ENCODE results near the gene ASCC2. TPM values are rescaled to one million over a fixed set of nuclear protein-coding genes. Genes with fewer than 3 reads are reported as not detected.
A peak's percentile ranks its signal among the peaks of the same experiment; 100 is the strongest.
"Not testable (repeated sequence)": the region's sequence is repeated elsewhere in the genome, so short reads cannot be mapped to it uniquely, and the experiment has no call there.

Gene ASCC2
- total and polyA plus RNA-seq, 2 experiments from 2014 or later: 30.5 to 31.3 TPM

DNA sequence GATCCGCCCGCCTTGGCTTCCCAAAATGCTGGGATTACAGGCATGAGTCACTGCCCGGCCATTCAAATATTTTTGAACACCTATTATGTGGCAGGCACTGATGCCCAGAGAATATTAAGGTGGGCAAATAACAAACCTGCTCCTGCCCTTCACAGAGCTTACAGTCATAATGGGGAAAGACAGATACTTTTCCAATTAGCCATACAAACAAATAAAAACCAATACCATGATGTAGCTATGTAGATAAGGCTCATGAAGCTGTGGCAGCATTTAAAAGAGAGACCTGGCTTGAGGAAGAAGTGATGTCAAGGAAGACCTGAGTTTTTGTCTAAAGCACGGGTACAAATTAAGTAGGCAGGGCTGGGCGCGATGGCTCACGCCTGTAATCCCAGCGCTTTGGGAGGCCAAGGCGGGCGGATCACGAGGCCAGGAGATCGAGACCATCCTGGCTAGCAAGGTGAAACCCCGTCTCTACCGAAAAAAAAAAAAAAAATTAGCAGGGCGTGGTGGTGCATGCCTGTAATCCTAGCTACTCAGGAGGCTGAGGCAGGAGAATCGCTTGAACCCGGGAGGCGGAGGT is 1.2 kb downstream of the ASCC2 start:
- not testable (repeated sequence) for H3K36me3 ChIP-seq (ENCODE audit: insufficient read depth); H3K36me3 Mint-ChIP-seq (ENCODE audit: low read depth); H3K9me3 Mint-ChIP-seq; DNase-seq (ENCODE audit: low spot score); H3K27me3 ChIP-seq (ENCODE audit: insufficient read depth); H3K4me1 Mint-ChIP-seq; H3K27ac Mint-ChIP-seq; H3K9me2 ChIP-seq (ENCODE audit: insufficient read depth); H4K20me1 ChIP-seq (replicated peaks; ENCODE audit: insufficient read depth); H3K27me3 Mint-ChIP-seq (ENCODE audit: insufficient read depth, low read depth, poor library complexity); H2AFZ ChIP-seq; H3K4me2 ChIP-seq; ATAC-seq; H3F3A ChIP-seq (replicated peaks; ENCODE audit: low read depth); H3K27ac ChIP-seq (ENCODE audit: low read depth); H3K4me1 ChIP-seq (ENCODE audit: insufficient read depth)
- peak overlapping the region; percentile 92 for H3K4me3 Mint-ChIP-seq
- peaks cover 14% of the 10 kb centered on the region for H3K79me2 ChIP-seq (replicated peaks; ENCODE audit: insufficient read depth)
- peak overlapping the region; percentile 93; the same call in 1 of the 2 replicates for H3K4me3 ChIP-seq

- Histone ChIP-seq H3K4me2 (no peak overlapping the region), H2AFZ (no peak overlapping the region), H3K4me3 (no peak overlapping the region), H3K36me3 (ENCODE audit: insufficient read depth) (no peaks in the 10 kb centered on the region), H4K20me1 (replicated peaks; ENCODE audit: insufficient read depth) (no peaks in the 10 kb centered on the region; the same call in 1 of the 2 replicates), H3K9me2 (ENCODE audit: insufficient read depth) (no peaks in the 10 kb centered on the region), H3K27ac (ENCODE audit: low read depth) (no peak overlapping the region), H3F3A (replicated peaks; ENCODE audit: low read depth) (0 out of 2 replicates have a peak, but pooled peaks cover 3% of the 10 kb centered on the region), H3K27me3 (ENCODE audit: insufficient read depth) (no peaks in the 10 kb centered on the region), H3K4me1 (ENCODE audit: insufficient read depth) (peaks cover 3% of the 10 kb centered on the region; the same call in 1 of the 2 replicates), H3K79me2 (replicated peaks; ENCODE audit: insufficient read depth) (peaks cover 14% of the 10 kb centered on the region)
- Mint-ChIP-seq H3K36me3 (ENCODE audit: low read depth) (peaks cover 5% of the 10 kb centered on the region), H3K9me3 (no peaks in the 10 kb centered on the region; the same call in 2 of the 3 replicates), H3K27me3 (ENCODE audit: insufficient read depth, low read depth, poor library complexity) (peaks cover 2% of the 10 kb centered on the region), H3K27ac (no peak overlapping the region), H3K4me1 (peaks cover 9% of the 10 kb centered on the region; the same call in 2 of the 3 replicates), H3K4me3 (no peak overlapping the region)
- TF ChIP-seq POLR2AphosphoS5 (IDR thresholded peaks at IDR 0.05; ENCODE audit: low read depth): no peak
- TF ChIP-seq EZH2 (IDR thresholded peaks at IDR 0.05; ENCODE audit: low read depth, unreplicated experiment): no peak
- ATAC-seq: no peak
- DNase-seq (ENCODE audit: low spot score): no peak
These were observed 4.0 kb downstream of the ASCC2 start for GRCh38 chr22:29834046-29834445.

GRCh38 chr22:29833392-29833965 is 4.6 kb downstream of the ASCC2 start:
- peaks cover 3% of the 10 kb centered on the region; the same call in 1 of the 2 replicates for H4K20me1 ChIP-seq (replicated peaks; ENCODE audit: insufficient read depth)
- H3K79me2 ChIP-seq (replicated peaks; ENCODE audit: insufficient read depth): peaks cover 14% of the 10 kb centered on the region
- H3K4me1 ChIP-seq (ENCODE audit: insufficient read depth): peaks cover 3% of the 10 kb centered on the region; the same call in 1 of the 2 replicates
- no peak overlapping the region for H3K4me2 ChIP-seq
- Mint-ChIP-seq H3K36me3 (ENCODE audit: low read depth) (peaks cover 5% of the 10 kb centered on the region), H3K9me3 (no peaks in the 10 kb centered on the region; the same call in 2 of the 3 replicates), H3K27me3 (ENCODE audit: insufficient read depth, low read depth, poor library complexity) (peaks cover 2% of the 10 kb centered on the region), H3K4me3 (no peak overlapping the region), H3K4me1 (peaks cover 6% of the 10 kb centered on the region; the same call in 2 of the 3 replicates), H3K27ac (no peak overlapping the region)
- 0 out of 2 replicates have a peak, but pooled peaks cover 3% of the 10 kb centered on the region for H3F3A ChIP-seq (replicated peaks; ENCODE audit: low read depth)
- H3K27ac ChIP-seq (ENCODE audit: low read depth): no peak overlapping the region
- H3K9me2 ChIP-seq (ENCODE audit: insufficient read depth): no peaks in the 10 kb centered on the region
- H3K27me3 ChIP-seq (ENCODE audit: insufficient read depth): no peaks in the 10 kb centered on the region
- no peaks in the 10 kb centered on the region for H3K36me3 ChIP-seq (ENCODE audit: insufficient read depth)
- ATAC-seq: no peak
- H3K4me3 ChIP-seq: no peak overlapping the region
- no peak overlapping the region for H2AFZ ChIP-seq
- DNase-seq (ENCODE audit: low spot score): no peak
- TF ChIP-seq EZH2phosphoT487 (IDR thresholded peaks at IDR 0.05; ENCODE audit: unreplicated experiment): no peak
- TF ChIP-seq CREB1 (CRISPR knock-in tag; IDR thresholded peaks at IDR 0.05; ENCODE audit: low read depth): no peak
- no peak for TF ChIP-seq ETS1 (IDR thresholded peaks at IDR 0.05)
- TF ChIP-seq ZNF331 (CRISPR knock-in tag; IDR thresholded peaks at IDR 0.05; ENCODE audit: low read depth): no peak
- TF ChIP-seq ZNF114 (CRISPR knock-in tag; IDR thresholded peaks at IDR 0.05): no peak
- no peak for TF ChIP-seq EZH2 (IDR thresholded peaks at IDR 0.05; ENCODE audit: low read depth, unreplicated experiment)
- no peak for TF ChIP-seq POLR2AphosphoS5 (IDR thresholded peaks at IDR 0.05; ENCODE audit: low read depth)
- no peak for TF ChIP-seq ZNF462 (CRISPR knock-in tag; IDR thresholded peaks at IDR 0.05)
